T-helper 1 cell treated with Interleukin-12 subunit alpha and Interleukin-12 subunit beta and Interleukin-4 antibody, amounts not matched to agents 30 μg/mL and 1 μg/mL, for 36 hours (primary cell): ENCODE data around the gene ACE.

Experiments used
- H3K27ac Mint-ChIP-seq: one replicate; pipeline ENCODE4 v1.8.0; 2021; ENCODE audit warnings: mild to moderate bottlenecking, mixed read lengths
- H3K27me3 Mint-ChIP-seq: one replicate; pipeline ENCODE4 v1.8.0; 2021; ENCODE audit warnings: low read depth, mixed read lengths
- H3K36me3 Mint-ChIP-seq: one replicate; pipeline ENCODE4 v1.8.0; 2021; ENCODE audit warnings: low read depth, mixed read lengths
- H3K4me1 Mint-ChIP-seq: one replicate; pipeline ENCODE4 v1.8.0; 2021; ENCODE audit warnings: low read depth, mixed read lengths
- H3K4me3 Mint-ChIP-seq: one replicate; pipeline ENCODE4 v1.8.0; 2021; ENCODE audit warnings: mild to moderate bottlenecking, moderate library complexity, mixed read lengths
- H3K9me3 Mint-ChIP-seq: one replicate; pipeline ENCODE4 v1.8.0; 2021; ENCODE audit warnings: mixed read lengths

The ACE gene

DNA sequence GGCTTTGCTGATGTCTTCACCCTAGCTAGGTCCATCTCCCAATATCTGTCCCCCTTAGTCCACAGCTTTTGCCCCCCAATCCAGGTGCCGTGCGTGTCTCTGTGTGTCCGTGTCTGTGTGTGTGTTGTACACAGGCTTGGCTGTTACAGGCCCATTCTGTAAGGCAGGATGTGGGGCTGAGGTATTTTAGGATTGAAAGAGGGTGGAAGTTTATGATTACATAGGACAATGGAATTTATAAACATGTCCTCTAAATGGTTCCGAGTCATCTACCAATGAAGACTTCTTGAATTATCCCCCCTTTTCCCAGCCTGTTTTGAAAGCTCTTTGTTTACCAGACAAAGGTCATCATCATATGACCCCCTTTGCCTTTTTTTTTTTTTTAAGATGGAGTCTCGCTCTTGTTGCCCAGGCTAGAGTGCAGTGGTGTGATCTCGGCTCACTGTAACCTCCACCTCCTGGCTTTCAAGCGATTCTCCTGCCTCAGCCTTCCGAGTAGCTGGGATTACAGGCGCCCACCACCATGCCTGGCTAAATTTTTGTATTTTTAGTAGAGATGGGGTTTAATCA, 21.9 kb downstream of the ACE start:
- Mint-ChIP-seq H3K27me3 (peaks cover 19% of the 10 kb centered on the region), H3K27ac (no peak overlapping the region), H3K9me3 (no peaks in the 10 kb centered on the region), H3K4me1 (no peaks in the 10 kb centered on the region), H3K36me3 (no peaks in the 10 kb centered on the region), H3K4me3 (no peak overlapping the region)

DNA sequence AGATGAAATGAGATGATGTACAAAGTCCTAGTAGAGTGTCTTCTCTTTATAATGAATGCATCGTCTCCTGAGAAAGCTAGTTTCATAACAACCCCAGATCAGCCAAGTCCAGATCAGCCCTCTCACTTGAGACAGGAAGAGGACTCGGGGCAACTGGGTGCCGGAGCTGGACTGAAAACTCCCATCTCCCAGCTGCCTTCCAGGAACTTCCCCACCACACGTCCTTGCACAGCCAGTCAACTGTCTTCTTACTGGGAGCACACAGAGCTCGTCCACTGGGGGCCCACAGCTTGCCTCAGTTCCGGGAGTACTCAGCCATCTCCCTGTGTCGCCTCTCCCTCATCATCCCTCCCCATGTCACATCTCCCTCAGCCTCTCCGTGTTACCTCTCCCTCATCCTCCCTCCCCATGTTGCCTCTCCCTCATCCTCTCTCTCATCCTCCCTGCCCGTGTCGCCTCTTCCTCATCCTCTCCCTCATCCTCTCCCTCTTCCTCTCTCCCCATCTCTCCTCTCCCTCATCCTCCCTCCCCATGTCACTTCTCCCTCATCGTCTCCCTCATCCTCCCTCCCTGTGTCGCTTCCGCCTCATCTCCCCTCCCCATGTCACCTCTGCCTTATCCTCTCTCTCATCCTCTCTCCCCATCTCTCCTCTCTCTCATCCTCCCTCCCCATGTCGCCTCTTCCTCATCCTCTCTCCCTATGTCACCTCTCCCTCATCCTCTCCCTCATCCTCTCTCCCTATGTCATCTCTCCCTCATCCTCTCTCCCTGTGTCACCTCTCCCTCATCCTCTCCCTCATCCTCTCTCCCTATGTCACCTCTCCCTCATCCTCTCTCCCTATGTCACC, 23.9 kb downstream of the ACE start:
- no peaks in the 10 kb centered on the region for H3K4me1 Mint-ChIP-seq

DNA sequence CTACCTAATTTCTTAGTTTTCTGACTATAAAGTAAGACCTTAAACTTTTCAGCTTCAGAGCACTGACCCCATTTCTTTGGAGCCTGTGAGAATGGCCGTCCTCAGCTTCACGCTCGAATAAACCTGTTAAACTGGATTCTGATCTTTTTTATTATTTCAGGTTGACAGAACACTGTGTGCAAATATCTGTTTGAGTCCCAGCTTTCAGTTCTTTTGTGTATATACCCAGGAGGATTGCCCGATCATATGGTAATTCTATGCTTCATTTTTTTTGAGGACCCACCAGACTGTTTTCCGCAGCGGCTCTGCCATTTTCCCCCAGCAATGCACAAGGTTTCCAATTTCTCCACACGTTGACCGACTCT, 26.5 kb downstream of the ACE start:
- no peaks in the 10 kb centered on the region for H3K4me1 Mint-ChIP-seq
- peaks cover 31% of the 10 kb centered on the region for H3K27me3 Mint-ChIP-seq
- no peak overlapping the region for H3K4me3 Mint-ChIP-seq
- H3K27ac Mint-ChIP-seq, result no peak overlapping the region
- H3K9me3 Mint-ChIP-seq, result peaks cover 16% of the 10 kb centered on the region
- H3K36me3 Mint-ChIP-seq, result no peaks in the 10 kb centered on the region

More for the DNA sequence above, 23.9 kb downstream of the ACE start:
- Mint-ChIP-seq H3K36me3 (no peaks in the 10 kb centered on the region), H3K9me3 (peaks cover 10% of the 10 kb centered on the region), H3K27me3 (peaks cover 31% of the 10 kb centered on the region), H3K4me3 (no peak overlapping the region), H3K27ac (peak overlapping the region; percentile 36)

DNA sequence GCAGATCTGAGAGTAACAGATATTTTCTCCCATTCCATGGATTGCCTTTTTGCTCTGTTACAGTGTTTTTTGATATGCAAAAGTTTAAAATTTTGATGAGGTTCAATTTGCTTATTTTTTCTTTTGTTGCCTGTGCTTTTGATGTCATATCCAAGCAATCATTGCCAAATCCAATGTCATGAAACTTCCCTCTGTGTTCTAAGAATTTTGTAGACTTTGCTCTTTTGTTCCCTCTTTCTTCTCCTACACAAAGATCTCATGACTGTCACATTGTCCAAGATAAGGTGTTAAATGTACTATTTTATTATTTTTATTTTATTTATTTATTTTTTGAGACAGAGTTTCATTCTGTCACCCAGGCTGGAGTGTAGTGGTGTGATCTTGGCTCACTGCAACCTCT, 27.4 kb downstream of the ACE start:
- Mint-ChIP-seq H3K27me3 (peaks cover 31% of the 10 kb centered on the region), H3K4me1 (no peaks in the 10 kb centered on the region), H3K9me3 (peaks cover 16% of the 10 kb centered on the region), H3K36me3 (no peaks in the 10 kb centered on the region), H3K4me3 (no peak overlapping the region), H3K27ac (no peak overlapping the region)

DNA sequence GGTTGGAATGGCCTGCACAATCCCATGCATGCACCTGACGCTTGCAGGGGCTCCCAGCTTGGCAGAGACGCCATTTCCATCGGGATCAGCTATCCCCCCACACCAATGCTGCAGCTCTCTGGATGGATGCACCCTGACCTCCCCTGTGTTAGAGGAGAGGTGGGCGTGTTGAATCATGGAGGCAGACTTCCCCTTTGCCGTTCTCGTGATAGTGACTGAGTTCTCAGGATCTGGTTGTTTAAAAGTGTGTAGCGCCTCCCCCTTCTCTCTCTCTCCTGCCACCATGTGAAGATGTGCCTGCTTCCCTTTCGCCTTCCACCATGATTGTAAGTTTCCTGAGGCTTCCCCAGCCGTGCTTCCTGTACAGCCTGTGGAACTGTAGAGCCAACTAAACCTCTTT, 28.5 kb downstream of the ACE start:
- H3K36me3 Mint-ChIP-seq, result no peaks in the 10 kb centered on the region
- H3K9me3 Mint-ChIP-seq, result peaks cover 16% of the 10 kb centered on the region
- no peak overlapping the region for H3K4me3 Mint-ChIP-seq
- H3K27ac Mint-ChIP-seq, result no peak overlapping the region
- no peaks in the 10 kb centered on the region for H3K4me1 Mint-ChIP-seq
- peaks cover 31% of the 10 kb centered on the region for H3K27me3 Mint-ChIP-seq

DNA sequence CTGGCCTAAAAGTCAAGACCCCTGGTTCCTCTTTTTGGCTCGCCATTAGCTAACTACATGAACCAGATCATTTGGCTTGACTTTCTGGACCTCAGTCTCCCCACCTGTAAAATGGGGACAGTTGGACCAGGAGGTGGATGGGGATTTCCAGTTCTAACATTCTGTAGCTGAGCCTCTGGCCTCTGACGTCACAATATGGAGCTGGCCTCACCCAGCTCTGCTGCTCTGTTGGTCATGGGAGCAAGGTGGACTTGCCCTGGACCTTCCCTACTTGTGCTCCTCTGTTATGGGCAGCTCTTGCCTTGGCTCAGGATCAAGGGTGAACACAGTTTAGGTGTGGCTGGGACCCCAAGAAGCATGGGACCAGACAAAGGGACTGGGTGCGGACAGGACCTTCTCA, 29.8 kb downstream of the ACE start:
- Mint-ChIP-seq H3K4me1 (no peaks in the 10 kb centered on the region), H3K9me3 (peaks cover 16% of the 10 kb centered on the region), H3K27ac (no peak overlapping the region), H3K4me3 (no peak overlapping the region), H3K27me3 (peaks cover 23% of the 10 kb centered on the region), H3K36me3 (no peaks in the 10 kb centered on the region)

DNA sequence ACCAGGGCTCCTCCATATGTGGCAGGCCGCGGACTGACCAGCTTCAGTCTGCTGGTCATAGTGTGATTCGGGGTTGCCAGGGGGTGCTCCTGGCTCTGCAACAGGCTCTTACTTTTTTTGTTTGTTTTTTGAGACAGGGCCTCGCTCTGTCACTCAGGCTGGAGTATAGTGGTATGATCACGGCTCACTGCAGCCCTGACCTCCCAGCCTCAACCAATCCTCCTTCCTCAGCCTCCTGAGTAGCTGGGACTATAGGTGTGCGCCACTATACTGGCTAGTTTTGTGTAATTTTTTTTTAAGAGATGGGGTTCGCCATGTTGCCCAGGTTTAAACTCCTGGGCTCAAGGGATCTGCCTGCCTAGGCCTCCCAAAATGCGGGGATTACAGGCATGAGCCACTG, 34.5 kb downstream of the ACE start:
- peaks cover 10% of the 10 kb centered on the region for H3K27me3 Mint-ChIP-seq
- H3K4me3 Mint-ChIP-seq, result no peak overlapping the region
- H3K36me3 Mint-ChIP-seq, result no peaks in the 10 kb centered on the region
- H3K9me3 Mint-ChIP-seq, result peaks cover under 1% of the 10 kb centered on the region
- no peaks in the 10 kb centered on the region for H3K4me1 Mint-ChIP-seq
- no peak overlapping the region for H3K27ac Mint-ChIP-seq

DNA sequence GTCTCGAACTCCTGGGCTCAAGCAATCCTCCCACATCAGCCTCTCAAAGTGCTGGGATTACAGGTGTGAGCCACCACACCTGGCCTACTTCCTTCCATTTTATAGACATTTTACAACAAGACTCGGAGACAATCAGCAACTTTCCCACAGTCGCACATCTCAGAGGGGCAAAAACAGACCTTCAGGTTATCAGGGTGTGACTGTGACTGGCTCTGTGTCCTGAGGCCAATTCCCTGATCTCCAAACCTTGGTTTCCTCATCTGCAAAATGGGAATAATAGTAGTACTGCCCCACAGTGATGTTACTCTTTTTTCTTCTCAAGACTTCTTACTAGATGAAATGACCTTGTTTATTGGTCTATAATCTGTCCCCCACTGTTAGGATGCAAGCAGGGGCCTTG, 35.5 kb downstream of the ACE start:
- no peaks in the 10 kb centered on the region for H3K36me3 Mint-ChIP-seq
- H3K4me3 Mint-ChIP-seq, result no peak overlapping the region
- H3K9me3 Mint-ChIP-seq, result no peaks in the 10 kb centered on the region
- peaks cover 10% of the 10 kb centered on the region for H3K27me3 Mint-ChIP-seq
- no peaks in the 10 kb centered on the region for H3K4me1 Mint-ChIP-seq
- no peak overlapping the region for H3K27ac Mint-ChIP-seq

DNA sequence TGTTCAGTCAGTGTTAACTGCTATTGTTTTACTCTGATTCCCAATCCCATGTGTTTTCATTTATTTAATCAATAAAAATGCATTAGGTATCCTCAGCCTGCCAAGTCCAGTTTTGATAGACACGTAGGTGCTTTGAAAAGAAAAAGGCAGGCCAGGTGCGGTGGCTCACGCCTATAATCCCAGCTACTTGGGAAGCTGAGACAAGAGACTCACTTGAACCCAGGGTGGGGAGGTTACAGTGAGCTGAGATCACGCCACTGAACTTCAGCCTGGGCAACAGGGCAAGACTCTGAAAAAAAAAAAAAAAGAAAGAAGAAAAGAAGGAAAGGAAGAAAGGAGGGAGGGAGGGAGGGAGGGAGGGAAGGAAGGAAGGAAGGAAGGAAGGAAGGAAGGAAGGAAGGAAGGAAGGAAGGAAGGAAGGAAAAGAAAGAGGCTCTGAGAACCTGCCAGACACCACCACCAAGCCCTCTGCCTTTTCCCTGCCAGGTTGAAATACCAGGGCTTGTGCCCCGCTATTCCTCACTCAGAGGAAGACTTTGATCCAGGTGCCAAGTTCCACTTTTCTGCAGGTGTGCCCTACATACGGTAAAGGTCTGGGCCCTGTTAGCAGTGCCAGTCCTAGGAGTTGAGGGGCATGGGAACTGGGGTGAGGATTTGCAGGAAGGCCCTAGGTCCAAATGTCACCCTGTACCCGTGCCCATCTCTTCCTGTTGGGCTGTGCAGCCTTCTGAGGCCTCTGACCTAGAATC, 36.2 kb downstream of the ACE start:
- Mint-ChIP-seq H3K9me3 (no peaks in the 10 kb centered on the region), H3K4me1 (no peaks in the 10 kb centered on the region), H3K27me3 (peaks cover 10% of the 10 kb centered on the region), H3K36me3 (no peaks in the 10 kb centered on the region), H3K27ac (no peak overlapping the region), H3K4me3 (no peak overlapping the region)

DNA sequence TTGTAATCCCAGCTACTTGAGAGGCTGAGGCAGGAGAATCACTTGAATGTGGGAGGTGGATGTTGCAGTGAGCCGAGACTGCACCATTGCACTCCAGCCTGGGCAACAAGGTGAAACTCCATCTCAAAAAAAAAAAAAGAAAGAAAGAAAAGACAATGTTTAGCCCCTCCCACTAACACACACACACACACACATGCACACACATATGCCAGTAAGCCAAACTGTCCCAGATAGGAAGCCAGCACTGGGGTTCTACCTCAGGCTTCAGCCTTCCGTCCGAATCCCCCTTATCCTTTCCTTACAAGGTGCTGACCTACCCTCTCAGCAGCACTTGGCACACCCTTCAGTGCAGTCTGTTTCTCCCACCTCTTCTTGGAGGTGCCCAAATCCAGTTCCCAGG, 37.6 kb downstream of the ACE start:
- no peaks in the 10 kb centered on the region for H3K4me1 Mint-ChIP-seq
- H3K27me3 Mint-ChIP-seq, result peaks cover 10% of the 10 kb centered on the region
- no peak overlapping the region for H3K27ac Mint-ChIP-seq
- no peak overlapping the region for H3K4me3 Mint-ChIP-seq
- H3K36me3 Mint-ChIP-seq, result no peaks in the 10 kb centered on the region
- no peaks in the 10 kb centered on the region for H3K9me3 Mint-ChIP-seq

DNA sequence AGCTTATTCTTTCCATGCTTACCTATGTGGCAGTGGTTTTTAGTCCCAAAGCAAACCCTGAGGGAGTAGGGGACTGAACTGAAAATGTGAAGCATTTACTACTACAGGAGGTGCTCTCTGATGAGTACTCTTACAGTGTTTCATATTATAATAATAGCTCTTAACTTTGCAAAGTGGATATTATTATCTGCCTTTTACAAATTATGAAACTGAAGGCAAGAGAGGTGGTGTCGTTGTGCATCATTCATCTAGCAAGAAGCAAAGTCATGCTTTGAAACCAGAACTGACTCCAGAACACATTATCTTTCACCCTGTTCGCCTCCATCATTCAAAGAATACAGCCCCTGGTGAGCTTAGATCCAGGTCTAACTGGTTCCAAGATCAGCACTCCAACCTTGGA, 38.1 kb downstream of the ACE start:
- Mint-ChIP-seq H3K4me3 (no peak overlapping the region), H3K36me3 (no peaks in the 10 kb centered on the region), H3K9me3 (no peaks in the 10 kb centered on the region)

DNA sequence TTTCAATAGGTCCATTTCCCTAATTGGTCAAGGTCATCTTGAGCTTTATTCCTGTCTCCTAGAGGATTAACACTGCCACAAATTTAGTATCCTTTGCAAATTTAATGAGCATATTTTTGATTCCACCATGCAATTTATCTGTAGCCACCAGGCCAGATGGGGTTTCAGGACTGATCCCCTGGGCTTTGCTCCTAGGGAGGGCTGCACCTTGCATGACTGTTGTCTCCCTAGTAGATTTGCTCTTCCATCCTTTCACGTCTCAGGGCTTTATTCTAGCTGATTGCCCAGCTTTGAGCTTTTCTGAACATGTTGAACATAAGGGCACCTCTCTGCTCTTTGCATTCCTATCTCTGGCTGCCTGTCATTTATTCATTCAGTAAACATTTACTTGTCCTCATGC, 38.6 kb downstream of the ACE start:
- Mint-ChIP-seq H3K9me3 (no peaks in the 10 kb centered on the region), H3K36me3 (no peaks in the 10 kb centered on the region), H3K27ac (no peak overlapping the region), H3K4me1 (no peaks in the 10 kb centered on the region), H3K4me3 (no peak overlapping the region), H3K27me3 (peaks cover 10% of the 10 kb centered on the region)

More for the DNA sequence above, 38.1 kb downstream of the ACE start:
- Mint-ChIP-seq H3K4me1 (no peaks in the 10 kb centered on the region), H3K27ac (no peak overlapping the region), H3K27me3 (peaks cover 10% of the 10 kb centered on the region)

DNA sequence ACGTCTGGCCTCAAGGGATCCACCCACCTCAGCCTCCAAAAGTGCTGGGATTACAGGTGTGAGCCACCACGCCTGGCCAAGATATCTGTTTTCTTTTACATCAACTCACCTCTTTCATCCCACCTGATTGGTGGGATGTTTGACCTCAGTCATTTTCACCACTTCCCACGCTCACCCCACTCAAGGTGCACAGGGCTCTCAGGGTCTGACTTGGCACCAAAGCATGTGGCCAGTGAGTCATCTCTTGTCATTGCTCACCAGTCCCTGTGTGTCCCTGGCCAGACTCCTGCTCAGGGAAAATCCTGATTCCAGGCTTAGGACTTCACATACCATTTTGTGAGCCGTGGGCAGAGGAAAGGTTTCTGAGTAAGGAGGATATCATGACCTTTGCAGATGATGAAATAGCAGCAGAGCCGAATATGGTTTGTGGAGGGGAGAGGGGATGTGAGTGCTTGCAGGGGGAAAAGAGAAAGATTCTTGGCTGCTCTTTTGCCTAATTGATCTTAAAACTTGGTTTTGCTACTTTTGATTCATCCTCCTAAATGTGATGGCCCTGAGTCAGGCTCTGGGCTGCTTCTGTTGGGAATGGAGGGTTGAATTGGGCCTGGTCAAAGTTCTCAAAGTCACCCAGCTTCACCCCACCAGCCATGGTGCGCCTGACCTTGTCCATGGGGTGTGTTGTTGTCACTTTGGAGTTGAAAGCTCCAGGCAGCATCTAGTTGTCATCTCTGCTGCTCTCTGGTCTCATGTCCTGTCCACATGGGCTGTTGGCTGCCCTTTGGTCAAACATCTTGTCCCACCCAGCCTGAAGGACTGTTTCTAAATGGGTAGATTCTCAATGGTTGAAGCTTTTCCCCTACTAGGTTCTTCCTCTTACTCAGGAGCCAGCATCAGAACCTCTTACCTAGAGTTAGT, 40.3 kb downstream of the ACE start:
- no peaks in the 10 kb centered on the region for H3K9me3 Mint-ChIP-seq
- H3K4me3 Mint-ChIP-seq, result no peak overlapping the region
- H3K36me3 Mint-ChIP-seq, result no peaks in the 10 kb centered on the region
- no peaks in the 10 kb centered on the region for H3K4me1 Mint-ChIP-seq
- no peak overlapping the region for H3K27ac Mint-ChIP-seq
- peaks cover 23% of the 10 kb centered on the region for H3K27me3 Mint-ChIP-seq

DNA sequence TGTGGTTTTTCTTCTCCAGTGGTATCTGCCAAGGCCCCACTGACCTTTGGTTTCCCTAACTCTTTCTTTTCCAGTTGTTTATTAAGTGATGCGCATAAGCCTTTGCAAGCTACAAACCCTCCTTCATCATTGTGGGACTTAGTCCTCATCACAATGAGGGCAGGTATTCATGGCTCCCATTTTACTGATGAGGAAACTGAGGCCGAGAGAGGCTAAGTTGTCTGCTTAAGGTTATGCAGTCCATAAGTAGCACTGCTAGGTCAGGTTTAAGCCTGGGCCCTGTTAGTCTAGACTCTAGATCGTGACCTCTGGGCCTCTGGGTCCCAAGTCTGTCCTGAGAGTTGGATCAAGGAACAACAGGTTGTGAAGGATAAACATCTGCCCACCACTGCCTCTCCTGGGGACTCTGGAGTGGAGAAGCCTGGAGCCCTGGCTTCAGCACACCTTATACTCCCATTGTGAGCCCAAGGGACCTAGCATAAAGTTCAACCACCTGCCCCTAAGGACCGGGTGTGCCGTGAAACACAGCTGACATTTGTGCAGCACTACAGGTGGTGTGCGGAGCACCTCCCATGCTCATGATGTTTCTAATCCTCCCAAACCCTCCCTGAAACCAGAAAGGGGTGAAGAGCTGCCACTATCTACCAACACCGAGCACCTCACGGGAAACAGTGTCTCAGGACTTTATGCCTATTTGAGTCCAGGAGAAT, 41.1 kb downstream of the ACE start:
- Mint-ChIP-seq H3K36me3 (no peaks in the 10 kb centered on the region), H3K4me1 (no peaks in the 10 kb centered on the region), H3K27ac (no peak overlapping the region), H3K27me3 (peaks cover 19% of the 10 kb centered on the region), H3K9me3 (no peaks in the 10 kb centered on the region), H3K4me3 (no peak overlapping the region)
